Neuronal stem cell (in vitro differentiated cells): ENCODE measurements around the gene CREB3L1.

Experiments
- DNase-seq: peaks from one replicate; pipeline ENCODE4 v3.0.0-alpha.2; 2013; ENCODE audit warnings: low spot score
- H2AFZ ChIP-seq: one replicate; pipeline ENCODE4 v1.6.1; 2013; ENCODE audit warnings: mild to moderate bottlenecking, low read length, inconsistent platforms
- H2AK5ac ChIP-seq: 2 replicates; pipeline ENCODE4 v1.6.1; 2013; ENCODE audit warnings: low read depth, mild to moderate bottlenecking, inconsistent platforms, low read length, moderate library complexity, mixed read lengths
- H2BK120ac ChIP-seq: 2 replicates; pipeline ENCODE4 v1.6.1; 2013; ENCODE audit warnings: low read depth, mild to moderate bottlenecking, inconsistent platforms, low read length, moderate library complexity, mixed read lengths
- H2BK12ac ChIP-seq: one replicate; pipeline ENCODE4 v1.6.1; 2013; ENCODE audit warnings: low read length, inconsistent platforms
- H2BK15ac ChIP-seq: 2 replicates; pipeline ENCODE4 v1.6.1; 2013; ENCODE audit warnings: mild to moderate bottlenecking, low read length, inconsistent platforms, mixed read lengths
- H2BK5ac ChIP-seq: one replicate; pipeline ENCODE4 v1.6.1; 2013; ENCODE audit warnings: inconsistent platforms, mild to moderate bottlenecking, low read length, moderate library complexity
- H3K14ac ChIP-seq: one replicate; pipeline ENCODE4 v1.6.1; 2013; ENCODE audit warnings: low read length, inconsistent platforms
- H3K18ac ChIP-seq: 2 replicates; pipeline ENCODE4 v1.6.1; 2013; ENCODE audit warnings: low read length, inconsistent platforms
- H3K23ac ChIP-seq: 2 replicates; pipeline ENCODE4 v1.6.1; 2013; ENCODE audit warnings: low read depth, mild to moderate bottlenecking, mixed read lengths, low read length, inconsistent platforms; ENCODE audit not compliant: poor library complexity
- H3K27ac ChIP-seq: replicated peaks from 3 replicates; pipeline ENCODE4 v1.5.1; 2013; ENCODE audit warnings: low read length, inconsistent platforms
- H3K27me3 ChIP-seq, 3 experiments: 2 replicates each; pipeline ENCODE4 v1.6.1; 2013; ENCODE audit warnings: low read length in 3 of 3, mild to moderate bottlenecking in 2 of 3, inconsistent platforms in 1 of 3, low read depth in 1 of 3, mixed read lengths in 1 of 3, moderate library complexity in 1 of 3; ENCODE audit not compliant: control insufficient read depth in 3 of 3, insufficient read depth in 3 of 3
- H3K36me3 ChIP-seq, 2 donors: replicated peaks in 1 of 2; 2 replicates each; pipeline ENCODE4 v1.6.1; 2013; ENCODE audit warnings: low read length in 2 of 2; ENCODE audit not compliant: control insufficient read depth in 2 of 2, insufficient read depth in 2 of 2
- H3K4ac ChIP-seq: 2 replicates; pipeline ENCODE4 v1.6.1; 2013; ENCODE audit warnings: inconsistent platforms, mild to moderate bottlenecking, low read length, moderate library complexity
- H3K4me1 ChIP-seq, 2 donors: 1 replicate in 1 of 2; 2 replicates in 1 of 2; pipeline ENCODE4 v1.6.1; 2013; ENCODE audit warnings: low read length in 2 of 2, low read depth in 1 of 2; ENCODE audit not compliant: control insufficient read depth in 2 of 2, insufficient read depth in 1 of 2
- H3K4me2 ChIP-seq: one replicate; pipeline ENCODE4 v1.6.1; 2013; ENCODE audit warnings: mild to moderate bottlenecking, low read length, inconsistent platforms; ENCODE audit not compliant: insufficient read depth, poor library complexity, severe bottlenecking
- H3K4me3 ChIP-seq, 2 donors: 2 replicates each; pipeline ENCODE4 v1.5.1; 2013; ENCODE audit warnings: low read length in 2 of 2, mild to moderate bottlenecking in 2 of 2, inconsistent platforms in 1 of 2, moderate library complexity in 1 of 2
- H3K79me1 ChIP-seq: one replicate; pipeline ENCODE4 v1.6.1; 2013; ENCODE audit warnings: low read depth, mild to moderate bottlenecking, inconsistent platforms, low read length, moderate library complexity
- H3K9ac ChIP-seq: one replicate; pipeline ENCODE4 v1.6.1; 2013; ENCODE audit warnings: mild to moderate bottlenecking, low read depth, low read length, inconsistent platforms; ENCODE audit not compliant: poor library complexity
- H3K9me3 ChIP-seq, 2 donors: replicated peaks in 1 of 2; 2 replicates each; pipeline versions ENCODE3 to v1.6.1; 2013; ENCODE audit warnings: low read length in 2 of 2, mild to moderate bottlenecking in 2 of 2, inconsistent platforms in 1 of 2, low read depth in 1 of 2, mixed read lengths in 1 of 2, moderate library complexity in 1 of 2; ENCODE audit not compliant: control insufficient read depth in 2 of 2, insufficient read depth in 1 of 2
- H4K8ac ChIP-seq: one replicate; pipeline ENCODE4 v1.6.1; 2013; ENCODE audit warnings: low read depth, mild to moderate bottlenecking, inconsistent platforms, low read length, moderate library complexity
- H4K91ac ChIP-seq: one replicate; pipeline ENCODE4 v1.6.1; 2013; ENCODE audit warnings: low read length, low read depth, mild to moderate bottlenecking, inconsistent platforms; ENCODE audit not compliant: poor library complexity
- WGBS, 2 donors: extraction: QIAGEN DNeasy Blood & Tissue Kit; methylation state at CpG; one replicate each; pipeline ENCODE4 v1.1.7; 2013; ENCODE audit warnings: missing lambda C conversion rate in 2 of 2, mixed read lengths in 1 of 2; ENCODE audit not compliant: insufficient read length in 2 of 2, insufficient replicate concordance in 1 of 2; ENCODE audit errors: extremely low coverage in 2 of 2; 5-methylcytosine and 5-hydroxymethylcytosine counted together

CREB3L1 gene

GRCh38 chr11:46290598-46291309 is 13.3 kb downstream of the CREB3L1 start:
- H2BK5ac ChIP-seq, result peak overlapping the region; percentile 62
- H4K91ac ChIP-seq, result no peak overlapping the region
- peaks cover 0 to 53% (median 0%) of the 10 kb centered on the region in 3 experiments for H3K27me3 ChIP-seq
- H4K8ac ChIP-seq, result no peak overlapping the region
- H3K14ac ChIP-seq, result peak overlapping the region; percentile 25
- WGBS, 2 donors, result no CpG with 5 or more reads among the region's 6 CpGs
- H2AFZ ChIP-seq, result peak overlapping the region; percentile 45
- no peaks in the 10 kb centered on the region for H3K79me1 ChIP-seq
- H3K4me1 ChIP-seq, result peaks cover 9 to 32% of the 10 kb centered on the region in 2 donors
- H3K36me3 ChIP-seq, result no peaks in the 10 kb centered on the region
- H2BK120ac ChIP-seq, result peak overlapping the region; percentile 64
- H3K4me3 ChIP-seq, result no peak overlapping the region
- peak overlapping the region; percentile 67 for H2AK5ac ChIP-seq
- H3K27ac ChIP-seq, result peak overlapping the region; percentile 14
- no peak overlapping the region for H3K23ac ChIP-seq
- peak overlapping the region; percentile 76 for H3K18ac ChIP-seq
- H3K9me3 ChIP-seq, result no peaks in the 10 kb centered on the region
- peak overlapping the region; percentile 46 for H2BK15ac ChIP-seq
- H3K9ac ChIP-seq, result no peak overlapping the region
- no peak overlapping the region for H3K4me2 ChIP-seq
- peak overlapping the region; percentile 77 for H2BK12ac ChIP-seq
- DNase-seq, result no peak
- H3K4ac ChIP-seq, result no peak overlapping the region

DNA sequence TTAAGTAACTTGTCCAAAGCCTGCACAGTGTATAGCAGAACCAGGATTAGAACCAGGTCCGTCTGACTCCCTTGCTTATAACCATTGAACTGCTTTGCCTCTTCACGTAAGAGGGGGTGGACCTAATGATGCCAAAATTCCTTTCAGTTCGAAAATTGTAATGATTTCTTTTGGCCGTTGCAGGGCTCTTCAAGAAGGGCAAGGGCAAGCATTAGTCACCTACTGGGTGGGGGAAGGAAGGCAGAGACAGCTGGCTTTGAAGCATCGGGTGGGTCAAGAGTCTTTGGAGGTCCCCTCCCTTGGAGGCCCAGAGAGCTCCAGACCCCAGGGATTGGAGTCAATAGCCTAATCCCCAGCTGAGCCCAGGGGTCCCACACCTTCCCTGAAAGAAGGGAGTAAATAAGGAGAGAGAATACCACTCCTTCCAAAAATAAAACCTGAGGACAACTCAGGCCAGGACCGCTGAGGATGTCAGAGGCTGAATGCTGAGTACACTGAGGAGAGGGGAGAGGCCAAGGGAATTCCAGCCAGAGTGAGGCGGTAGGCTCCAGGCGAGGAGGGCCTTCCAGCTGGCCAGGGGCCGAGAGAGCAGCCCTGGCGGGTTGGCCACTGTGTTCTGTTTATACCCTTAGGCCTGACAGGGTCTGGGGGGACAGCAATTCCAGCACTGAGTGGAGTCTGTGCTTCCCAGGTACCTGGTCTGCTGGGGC is 14.1 kb downstream of the CREB3L1 start:
- H3K4ac ChIP-seq, result no peak overlapping the region
- no peak overlapping the region for H4K91ac ChIP-seq
- no peak for DNase-seq
- peaks cover 9 to 41% of the 10 kb centered on the region in 2 donors for H3K4me1 ChIP-seq
- no peak overlapping the region for H3K9ac ChIP-seq
- H2BK15ac ChIP-seq, result peak overlapping the region; percentile 55
- no peaks in the 10 kb centered on the region for H3K36me3 ChIP-seq
- no peak overlapping the region for H2AFZ ChIP-seq
- no CpG with 5 or more reads among the region's 10 CpGs for WGBS, 2 donors
- peaks cover 0 to 53% (median 5%) of the 10 kb centered on the region in 3 experiments for H3K27me3 ChIP-seq
- H2AK5ac ChIP-seq, result no peak overlapping the region
- no peak overlapping the region for H3K4me3 ChIP-seq
- no peak overlapping the region for H4K8ac ChIP-seq
- no peak overlapping the region for H3K23ac ChIP-seq
- no peak overlapping the region for H2BK5ac ChIP-seq
- no peak overlapping the region for H2BK12ac ChIP-seq
- H3K9me3 ChIP-seq, result no peaks in the 10 kb centered on the region
- H3K79me1 ChIP-seq, result no peaks in the 10 kb centered on the region
- no peak overlapping the region for H3K14ac ChIP-seq
- H3K4me2 ChIP-seq, result no peak overlapping the region
- H3K27ac ChIP-seq, result no peak overlapping the region
- H3K18ac ChIP-seq, result peak overlapping the region; percentile 32
- no peak overlapping the region for H2BK120ac ChIP-seq

GRCh38 chr11:46293066-46293465 is 15.6 kb downstream of the CREB3L1 start:
- H3K18ac ChIP-seq, result peak overlapping the region; percentile 23

GRCh38 chr11:46293641-46294103 is 16.2 kb downstream of the CREB3L1 start:
- no peak overlapping the region for H2AK5ac ChIP-seq
- no peak overlapping the region for H3K4me2 ChIP-seq
- H3K27me3 ChIP-seq, result peaks cover 0 to 59% (median 5%) of the 10 kb centered on the region in 3 experiments
- peak overlapping the region; percentile 34 for H2BK15ac ChIP-seq
- no peak overlapping the region for H2AFZ ChIP-seq
- no peaks in the 10 kb centered on the region for H3K79me1 ChIP-seq
- H3K9ac ChIP-seq, result peak overlapping the region; percentile 9
- H3K9me3 ChIP-seq, result no peaks in the 10 kb centered on the region
- H2BK12ac ChIP-seq, result no peak overlapping the region
- no peaks in the 10 kb centered on the region for H3K36me3 ChIP-seq
- H3K14ac ChIP-seq, result no peak overlapping the region
- peak overlapping the region; percentile 88 for H4K8ac ChIP-seq
- H3K4me3 ChIP-seq, result no peak overlapping the region
- peak overlapping the region; percentile 57 for H2BK5ac ChIP-seq
- H3K4ac ChIP-seq, result no peak overlapping the region
- no peak overlapping the region for H3K27ac ChIP-seq
- WGBS, 2 donors, result no CpG with 5 or more reads among the region's 9 CpGs
- H2BK120ac ChIP-seq, result no peak overlapping the region
- no peak overlapping the region for H3K23ac ChIP-seq
- no peak overlapping the region for H4K91ac ChIP-seq
- no peak for DNase-seq
- peak overlapping the region; percentile 0 for H3K18ac ChIP-seq
- peaks cover 12 to 46% of the 10 kb centered on the region in 2 donors for H3K4me1 ChIP-seq

More at GRCh38 chr11:46293066-46293465, 15.6 kb downstream of the CREB3L1 start:
- no CpG with 5 or more reads among the region's 13 CpGs for WGBS, 2 donors
- no peak for DNase-seq
- H2AFZ ChIP-seq, result no peak overlapping the region
- no peak overlapping the region for H3K23ac ChIP-seq
- H2BK5ac ChIP-seq, result peak overlapping the region; percentile 57
- H3K79me1 ChIP-seq, result no peaks in the 10 kb centered on the region
- H2AK5ac ChIP-seq, result peak overlapping the region; percentile 13
- no peak overlapping the region for H3K27ac ChIP-seq
- H4K8ac ChIP-seq, result peak overlapping the region; percentile 83
- H2BK120ac ChIP-seq, result no peak overlapping the region
- H3K36me3 ChIP-seq, result no peaks in the 10 kb centered on the region
- H3K4me3 ChIP-seq, result no peak overlapping the region
- peaks cover 12 to 46% of the 10 kb centered on the region in 2 donors for H3K4me1 ChIP-seq
- peaks cover 0 to 59% (median 5%) of the 10 kb centered on the region in 3 experiments for H3K27me3 ChIP-seq
- no peak overlapping the region for H4K91ac ChIP-seq
- H3K4me2 ChIP-seq, result no peak overlapping the region
- H3K9me3 ChIP-seq, result no peaks in the 10 kb centered on the region
- H3K14ac ChIP-seq, result peak overlapping the region; percentile 50
- peak overlapping the region; percentile 27 for H2BK12ac ChIP-seq
- no peak overlapping the region for H3K4ac ChIP-seq
- peak overlapping the region; percentile 34 for H2BK15ac ChIP-seq
- peak overlapping the region; percentile 24 for H3K9ac ChIP-seq
